Measurements from ENCODE around the gene ASB7. TPM values are rescaled to one million over a fixed set of nuclear protein-coding genes. Genes with fewer than 3 reads are reported as not detected.
"Not testable (repeated sequence)": the region's sequence is repeated elsewhere in the genome, so short reads cannot be mapped to it uniquely, and the experiment has no call there.

The ASB7 gene
- total RNA-seq, 2 experiments from 2014 or later = 18.5 to 19.2 TPM

- DNase-seq, H3K9me3 Mint-ChIP-seq, H3K27ac Mint-ChIP-seq, H3K4me3 Mint-ChIP-seq, H3K36me3 Mint-ChIP-seq, H3K4me1 Mint-ChIP-seq, H3K27me3 Mint-ChIP-seq: not testable (repeated sequence)
Measured at GRCh38 chr15:100679151-100679550, 76.8 kb downstream of the ASB7 start.

- no peak for DNase-seq
- no peak overlapping the region for H3K4me3 Mint-ChIP-seq
- no peaks in the 10 kb centered on the region for H3K9me3 Mint-ChIP-seq
- no peaks in the 10 kb centered on the region for H3K4me1 Mint-ChIP-seq
- H3K27ac Mint-ChIP-seq = no peak overlapping the region
- peaks cover 2% of the 10 kb centered on the region for H3K36me3 Mint-ChIP-seq
- peaks cover 3% of the 10 kb centered on the region for H3K27me3 Mint-ChIP-seq
Measured at GRCh38 chr15:100680726-100681125, 78.3 kb downstream of the ASB7 start.

DNA sequence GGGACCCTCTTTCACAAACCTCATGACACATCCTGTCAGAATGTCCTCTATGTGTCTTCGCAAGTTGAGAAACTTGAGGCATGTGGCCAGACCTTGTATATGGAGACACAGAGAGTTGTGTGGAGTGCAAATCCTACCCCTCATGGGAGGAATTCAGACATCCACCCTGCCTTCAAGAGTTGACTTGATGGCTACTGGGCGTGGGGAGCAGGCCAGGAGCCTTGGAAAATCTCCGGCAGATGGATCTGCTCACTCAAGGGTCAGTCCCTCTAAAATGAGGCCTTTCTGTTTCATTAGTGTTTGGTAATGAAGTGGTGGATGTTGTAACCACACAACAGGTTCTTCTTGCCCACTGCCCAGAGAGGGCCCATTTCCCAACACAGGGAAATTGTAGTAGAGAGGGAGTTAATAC is 79.0 kb downstream of the ASB7 start:
- no peak for DNase-seq
- Mint-ChIP-seq H3K36me3 (peaks cover 2% of the 10 kb centered on the region), H3K4me1 (no peaks in the 10 kb centered on the region), H3K4me3 (no peak overlapping the region), H3K27ac (no peak overlapping the region), H3K27me3 (peaks cover 3% of the 10 kb centered on the region), H3K9me3 (no peaks in the 10 kb centered on the region)

GRCh38 chr15:100682468-100682867 is 80.1 kb downstream of the ASB7 start:
- Mint-ChIP-seq H3K27me3 (peaks cover 3% of the 10 kb centered on the region), H3K4me1 (no peaks in the 10 kb centered on the region), H3K27ac (no peak overlapping the region), H3K9me3 (no peaks in the 10 kb centered on the region), H3K36me3 (peaks cover 2% of the 10 kb centered on the region), H3K4me3 (no peak overlapping the region)
- DNase-seq = no peak

DNA sequence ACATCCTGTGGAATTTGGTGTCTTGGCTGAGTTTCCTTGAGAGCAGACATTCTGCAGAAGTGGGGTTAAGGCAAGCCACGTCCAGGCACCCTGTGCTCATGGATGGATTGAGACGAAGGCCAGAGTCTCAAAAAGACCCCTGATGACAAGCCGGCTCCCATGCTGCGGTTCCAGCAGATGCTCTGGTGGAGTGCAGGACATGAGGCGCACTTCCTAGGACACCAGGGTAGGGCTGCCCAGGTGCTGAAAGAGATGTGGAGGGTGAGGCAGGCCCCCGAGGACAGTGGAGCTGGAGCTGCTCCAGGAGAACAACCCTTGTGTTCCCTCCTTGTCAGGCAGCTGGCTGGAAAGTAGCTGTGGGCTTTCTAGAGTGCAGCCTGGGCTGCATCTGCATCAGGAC is 81.0 kb downstream of the ASB7 start:
- Mint-ChIP-seq H3K9me3 (no peaks in the 10 kb centered on the region), H3K4me3 (no peak overlapping the region), H3K27ac (no peak overlapping the region), H3K4me1 (no peaks in the 10 kb centered on the region), H3K36me3 (peaks cover 2% of the 10 kb centered on the region), H3K27me3 (peaks cover 3% of the 10 kb centered on the region)
- DNase-seq = no peak

DNA sequence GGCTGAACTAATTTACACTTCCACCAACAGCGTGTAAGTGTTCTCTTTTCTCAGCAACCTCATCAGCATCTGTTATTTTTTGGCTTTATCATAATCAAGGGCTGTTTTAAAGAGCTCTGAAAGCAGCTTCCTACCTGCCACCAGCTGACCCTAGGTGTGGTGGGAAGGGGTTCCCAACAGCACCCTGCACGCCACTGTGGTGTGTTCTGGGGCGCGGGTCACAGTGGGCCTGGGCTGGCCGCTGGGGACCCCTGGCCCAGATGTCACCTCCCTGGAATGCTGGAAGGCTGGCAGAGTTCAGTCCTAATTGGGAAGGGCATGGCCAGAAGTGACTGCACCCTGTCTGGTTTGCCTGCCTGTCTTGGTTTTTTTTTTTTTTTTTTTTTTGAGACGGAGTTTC is 82.2 kb downstream of the ASB7 start:
- Mint-ChIP-seq H3K36me3 (peaks cover 2% of the 10 kb centered on the region), H3K27me3 (peaks cover 3% of the 10 kb centered on the region), H3K27ac (no peak overlapping the region), H3K9me3 (no peaks in the 10 kb centered on the region), H3K4me3 (no peak overlapping the region), H3K4me1 (no peaks in the 10 kb centered on the region)
- DNase-seq = no peak

GRCh38 chr15:100686021-100686724 is 83.8 kb downstream of the ASB7 start:
- DNase-seq = no peak
- Mint-ChIP-seq H3K27me3 (no peaks in the 10 kb centered on the region), H3K9me3 (no peaks in the 10 kb centered on the region), H3K27ac (no peak overlapping the region), H3K4me3 (no peak overlapping the region), H3K4me1 (no peaks in the 10 kb centered on the region), H3K36me3 (peaks cover 2% of the 10 kb centered on the region)

DNA sequence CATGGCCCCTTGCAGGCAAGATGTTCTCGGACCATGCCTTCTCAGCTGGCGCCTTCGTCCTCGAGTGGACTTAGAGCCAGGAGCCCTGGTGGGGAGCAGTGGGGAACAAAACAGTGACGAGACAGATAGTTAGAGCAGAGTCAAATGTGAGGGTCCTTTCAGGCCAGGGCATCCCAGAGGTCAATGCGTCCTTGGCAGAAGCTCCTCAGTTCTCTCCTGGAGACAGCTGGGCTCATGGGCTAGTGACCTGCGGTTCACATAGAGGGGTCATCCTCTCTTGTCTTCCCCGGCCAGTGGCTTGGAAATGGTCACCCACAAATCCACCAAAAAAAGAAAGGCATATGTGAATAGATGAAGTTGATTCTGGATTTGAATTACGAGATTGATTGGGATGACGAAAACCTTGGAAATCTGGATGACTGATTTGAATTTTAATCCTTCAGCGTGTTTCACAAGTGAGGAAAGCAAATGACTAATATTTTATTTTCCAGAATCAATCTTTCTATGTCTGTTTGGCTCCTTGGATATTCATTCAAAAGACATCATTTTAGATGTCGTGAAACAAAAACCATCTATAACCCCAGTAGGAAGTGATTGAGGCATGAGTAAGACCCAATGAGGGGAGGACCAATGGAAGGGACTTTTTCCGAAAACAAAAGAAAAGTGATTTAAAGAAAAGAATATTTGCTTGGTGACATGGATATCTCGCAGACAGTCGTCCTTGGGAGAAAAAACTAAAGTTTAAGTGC is 84.5 kb downstream of the ASB7 start:
- no peak overlapping the region for H3K4me3 Mint-ChIP-seq
- H3K9me3 Mint-ChIP-seq = no peaks in the 10 kb centered on the region
- H3K36me3 Mint-ChIP-seq = peaks cover under 1% of the 10 kb centered on the region
- H3K4me1 Mint-ChIP-seq = no peaks in the 10 kb centered on the region
- H3K27ac Mint-ChIP-seq = no peak overlapping the region
- H3K27me3 Mint-ChIP-seq = no peaks in the 10 kb centered on the region
- DNase-seq = no peak

- Mint-ChIP-seq H3K9me3 (no peaks in the 10 kb centered on the region), H3K4me3 (no peak overlapping the region), H3K4me1 (no peaks in the 10 kb centered on the region), H3K27me3 (no peaks in the 10 kb centered on the region), H3K27ac (no peak overlapping the region), H3K36me3 (no peaks in the 10 kb centered on the region)
- no peak for DNase-seq
Measured at GRCh38 chr15:100687582-100688141, 85.3 kb downstream of the ASB7 start.

DNA sequence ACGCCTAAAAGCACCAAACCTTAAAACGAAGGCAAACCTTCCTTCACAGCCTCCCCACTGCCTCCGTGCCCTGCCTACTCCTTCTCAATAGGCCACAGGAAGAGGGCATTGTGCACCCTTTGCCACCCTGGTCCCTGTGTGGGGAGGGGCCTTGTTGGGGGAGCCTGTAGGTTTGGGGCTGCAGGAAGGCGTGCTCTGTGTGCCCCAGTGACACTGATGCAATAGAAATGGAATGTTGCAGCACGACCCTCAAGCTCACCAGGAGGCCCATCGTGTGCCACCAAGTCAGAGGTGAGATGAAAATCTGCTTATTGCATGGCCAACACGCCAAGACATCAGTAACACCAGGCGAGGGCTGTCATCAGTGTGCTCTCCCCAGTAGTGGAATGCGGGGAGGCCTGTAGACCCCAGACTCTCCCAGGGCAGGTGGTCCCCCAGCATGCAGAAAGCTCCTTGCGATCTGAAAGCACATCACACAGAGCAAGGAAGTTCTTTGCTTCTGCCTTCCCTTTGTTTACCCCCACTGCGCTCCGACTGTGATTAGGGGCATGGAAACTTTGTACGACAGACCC is 86.2 kb downstream of the ASB7 start:
- Mint-ChIP-seq H3K27me3 (no peaks in the 10 kb centered on the region), H3K9me3 (no peaks in the 10 kb centered on the region), H3K4me1 (no peaks in the 10 kb centered on the region), H3K4me3 (no peak overlapping the region), H3K36me3 (no peaks in the 10 kb centered on the region), H3K27ac (no peak overlapping the region)
- no peak for DNase-seq

- no peak for DNase-seq
- no peak overlapping the region for H3K27ac Mint-ChIP-seq
- no peaks in the 10 kb centered on the region for H3K4me1 Mint-ChIP-seq
- H3K27me3 Mint-ChIP-seq = no peaks in the 10 kb centered on the region
- H3K36me3 Mint-ChIP-seq = no peaks in the 10 kb centered on the region
- H3K9me3 Mint-ChIP-seq = no peaks in the 10 kb centered on the region
- no peak overlapping the region for H3K4me3 Mint-ChIP-seq
Measured at GRCh38 chr15:100689131-100689899, 86.9 kb downstream of the ASB7 start.

GRCh38 chr15:100690032-100690794 is 87.8 kb downstream of the ASB7 start:
- no peaks in the 10 kb centered on the region for H3K36me3 Mint-ChIP-seq

DNA sequence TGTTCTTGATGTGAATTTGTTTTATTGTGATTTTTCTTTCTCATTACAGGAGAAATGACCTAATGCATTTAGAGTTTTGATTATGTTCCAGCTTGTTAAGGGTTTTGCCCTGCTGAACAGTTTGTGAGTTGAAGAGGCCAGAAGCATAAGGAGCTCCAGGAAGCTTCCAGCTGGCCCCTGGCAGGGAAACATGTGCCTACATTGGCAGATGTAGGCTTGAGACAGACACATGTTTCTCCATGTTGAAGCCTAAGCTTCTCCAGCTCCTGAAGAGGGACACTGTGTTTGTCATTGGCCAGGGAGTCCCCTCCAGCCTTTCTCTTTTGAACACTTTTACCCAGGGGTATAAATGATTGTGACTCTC is 88.4 kb downstream of the ASB7 start:
- Mint-ChIP-seq H3K4me3 (no peak overlapping the region), H3K4me1 (no peaks in the 10 kb centered on the region), H3K27ac (no peak overlapping the region), H3K9me3 (no peaks in the 10 kb centered on the region), H3K27me3 (peaks cover 5% of the 10 kb centered on the region), H3K36me3 (no peaks in the 10 kb centered on the region)
- no peak for DNase-seq

More at GRCh38 chr15:100690032-100690794, 87.8 kb downstream of the ASB7 start:
- no peak overlapping the region for H3K4me3 Mint-ChIP-seq
- H3K27me3 Mint-ChIP-seq = peaks cover 1% of the 10 kb centered on the region
- no peak for DNase-seq
- no peak overlapping the region for H3K27ac Mint-ChIP-seq
- H3K9me3 Mint-ChIP-seq = no peaks in the 10 kb centered on the region
- H3K4me1 Mint-ChIP-seq = no peaks in the 10 kb centered on the region

GRCh38 chr15:100691321-100691720 is 88.9 kb downstream of the ASB7 start:
- H3K4me1 Mint-ChIP-seq = no peaks in the 10 kb centered on the region
- H3K4me3 Mint-ChIP-seq = no peak overlapping the region
- H3K9me3 Mint-ChIP-seq = no peaks in the 10 kb centered on the region
- no peak overlapping the region for H3K27ac Mint-ChIP-seq
- H3K27me3 Mint-ChIP-seq = peaks cover 10% of the 10 kb centered on the region
- H3K36me3 Mint-ChIP-seq = no peaks in the 10 kb centered on the region
- DNase-seq = no peak
